GM12864 (cell line): ENCODE results near the gene ADAMTS14.

Experiments
- DNase-seq: peaks from one replicate; pipeline ENCODE4 v3.0.0-alpha.2; 2011; ENCODE audit warnings: low read depth
- H3K4me3 ChIP-seq: 2 replicates; pipeline ENCODE4 v1.5.1; 2011; ENCODE audit warnings: mild to moderate bottlenecking, low read depth, low read length, control low read depth
- CTCF ChIP-seq: IDR thresholded peaks from 2 replicates; pipeline ENCODE4 v1.5.1; 2011; ENCODE audit warnings: low read depth, mild to moderate bottlenecking, moderate library complexity, low read length, control low read depth, inconsistent platforms; ENCODE audit errors: missing control alignments

Gene ADAMTS14

GRCh38 chr10:70751356-70751755 is 79.0 kb downstream of the ADAMTS14 start:
- no peak for DNase-seq
- no peak for TF ChIP-seq CTCF
- no peak overlapping the region for H3K4me3 ChIP-seq

- no peak overlapping the region for H3K4me3 ChIP-seq
- no peak for TF ChIP-seq CTCF
These were observed 79.7 kb downstream of the ADAMTS14 start for GRCh38 chr10:70751991-70752390.

GRCh38 chr10:70752571-70752970 is 80.3 kb downstream of the ADAMTS14 start:
- no peak for TF ChIP-seq CTCF
- no peak overlapping the region for H3K4me3 ChIP-seq
- no peak for DNase-seq

More at GRCh38 chr10:70751991-70752390, 79.7 kb downstream of the ADAMTS14 start:
- no peak for DNase-seq

GRCh38 chr10:70753026-70753663 is 80.8 kb downstream of the ADAMTS14 start:
- no peak for DNase-seq
- H3K4me3 ChIP-seq, result no peak overlapping the region
- TF ChIP-seq CTCF, result no peak

GRCh38 chr10:70753841-70754621 is 81.7 kb downstream of the ADAMTS14 start:
- no peak for DNase-seq
- no peak overlapping the region for H3K4me3 ChIP-seq
- TF ChIP-seq CTCF, result no peak

- H3K4me3 ChIP-seq, result no peak overlapping the region
- no peak for DNase-seq
- no peak for TF ChIP-seq CTCF
These were observed 84.5 kb downstream of the ADAMTS14 start for GRCh38 chr10:70756700-70757360.
